BJ (cell line): ENCODE measurements around the gene WDR74. TPM values are rescaled to one million over a fixed set of nuclear protein-coding genes. Genes with fewer than 3 reads are reported as not detected.

Experiments used
- CTCF ChIA-PET: fragments of 350-600 bp; formaldehyde crosslinking; extraction: SDS; loops from one replicate; lab custom pipeline; 2021; ENCODE audit warnings: antibody characterized with exemption, inconsistent platforms; lab: Yijun Ruan, JAX
- POLR2A ChIA-PET: fragments of 300-600 bp; sonication (Branson Sonifier 250); formaldehyde crosslinking; extraction: SDS; loops from one replicate; lab custom pipeline; 2021; ENCODE audit warnings: antibody characterized with exemption; lab: Charles Lee
- DNase-seq: peaks from one replicate; pipeline ENCODE4 v3.0.0-alpha.2; 2011; ENCODE audit warnings: low read depth
- H3K27me3 ChIP-seq: 2 replicates; pipeline ENCODE4 v1.6.0; 2011; ENCODE audit warnings: low read length; ENCODE audit not compliant: control insufficient read depth, insufficient read depth
- H3K36me3 ChIP-seq: 2 replicates; pipeline ENCODE4 v1.5.1; 2011; ENCODE audit warnings: low read length; ENCODE audit not compliant: control insufficient read depth, insufficient read depth
- H3K4me3 ChIP-seq: 2 replicates; pipeline ENCODE4 v1.5.1; 2011; ENCODE audit warnings: low read depth, mild to moderate bottlenecking, control low read depth, low read length
- CTCF ChIP-seq: IDR thresholded peaks from 2 replicates; pipeline ENCODE4 v1.5.1; 2011; ENCODE audit warnings: low read depth, mild to moderate bottlenecking, control low read depth, inconsistent platforms, low read length, moderate library complexity; ENCODE audit not compliant: insufficient read depth
- polyA minus RNA-seq: library from RNA; depleted of rRNA, polyadenylated mRNA; stranded (reverse); fragments of >200 nt; gene quantifications from 2 replicates; pipeline ENCODE4 v1.2.3, GENCODE V29; 2011; rRNA and poly(A)+ RNA removed
- polyA plus RNA-seq: library from polyadenylated mRNA; depleted of rRNA; stranded (reverse); fragments of >200 nt; gene quantifications from 2 replicates; pipeline ENCODE4 v1.2.3, GENCODE V29; 2011; rRNA removed

The WDR74 gene
- 24.4 and 37.9 TPM in 2 replicates for polyA plus RNA-seq
- 34.9 and 42.0 TPM in 2 replicates for polyA minus RNA-seq

- Histone ChIP-seq H3K36me3 (peaks cover 12% of the 10 kb centered on the region), H3K27me3 (no peaks in the 10 kb centered on the region), H3K4me3 (peak within 1 kb of the TSS; percentile 84)
- ChIA-PET POLR2A (interaction anchor here (0.6 kb wide), 4 partner anchors 40 to 1407 kb away, joined by 3 to 13 read pairs (median 6); no protein-coding TSS in a partner anchor), CTCF (interaction anchor here (0.6 to 1.4 kb wide), 4 partner anchors 17 to 68 kb away, joined by 3 to 6 read pairs (median 4); partner anchors contain the start of gene TAF6L)
- peak; percentile 59 for DNase-seq
- TF ChIP-seq CTCF = no peak
These were observed at the start of gene WDR74 for GRCh38 chr11:62839050-62839945. TSS of gene WDR74 (minus strand) at chr11:62839590. CDS start at chr11:62839570, 20 bp downstream.

- DNase-seq = no peak
- H3K27me3 ChIP-seq = no peaks in the 10 kb centered on the region
- peaks cover 32% of the 10 kb centered on the region for H3K36me3 ChIP-seq
- ChIA-PET POLR2A (no interaction called here), CTCF (interaction anchor here (1.1 to 1.3 kb wide), 2 partner anchors 10 to 17 kb away, joined by 4 to 6 read pairs; no protein-coding TSS in a partner anchor)
- no peak overlapping the region for H3K4me3 ChIP-seq
- TF ChIP-seq CTCF = no peak
These were observed 49.7 kb upstream of the WDR74 start for GRCh38 chr11:62889126-62889483.

DNA sequence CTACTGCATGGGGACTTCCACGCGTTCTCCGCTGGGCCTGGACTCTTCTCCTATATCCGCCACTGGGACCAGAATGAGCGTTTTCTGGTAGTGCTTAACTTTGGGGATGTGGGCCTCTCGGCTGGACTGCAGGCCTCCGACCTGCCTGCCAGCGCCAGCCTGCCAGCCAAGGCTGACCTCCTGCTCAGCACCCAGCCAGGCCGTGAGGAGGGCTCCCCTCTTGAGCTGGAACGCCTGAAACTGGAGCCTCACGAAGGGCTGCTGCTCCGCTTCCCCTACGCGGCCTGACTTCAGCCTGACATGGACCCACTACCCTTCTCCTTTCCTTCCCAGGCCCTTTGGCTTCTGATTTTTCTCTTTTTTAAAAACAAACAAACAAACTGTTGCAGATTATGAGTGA, 49.0 kb upstream of the WDR74 start:
- CTCF ChIA-PET = interaction anchor here (1.3 kb wide), 1 partner anchor 18 kb away, joined by 3 read pairs; no protein-coding TSS in a partner anchor

DNA sequence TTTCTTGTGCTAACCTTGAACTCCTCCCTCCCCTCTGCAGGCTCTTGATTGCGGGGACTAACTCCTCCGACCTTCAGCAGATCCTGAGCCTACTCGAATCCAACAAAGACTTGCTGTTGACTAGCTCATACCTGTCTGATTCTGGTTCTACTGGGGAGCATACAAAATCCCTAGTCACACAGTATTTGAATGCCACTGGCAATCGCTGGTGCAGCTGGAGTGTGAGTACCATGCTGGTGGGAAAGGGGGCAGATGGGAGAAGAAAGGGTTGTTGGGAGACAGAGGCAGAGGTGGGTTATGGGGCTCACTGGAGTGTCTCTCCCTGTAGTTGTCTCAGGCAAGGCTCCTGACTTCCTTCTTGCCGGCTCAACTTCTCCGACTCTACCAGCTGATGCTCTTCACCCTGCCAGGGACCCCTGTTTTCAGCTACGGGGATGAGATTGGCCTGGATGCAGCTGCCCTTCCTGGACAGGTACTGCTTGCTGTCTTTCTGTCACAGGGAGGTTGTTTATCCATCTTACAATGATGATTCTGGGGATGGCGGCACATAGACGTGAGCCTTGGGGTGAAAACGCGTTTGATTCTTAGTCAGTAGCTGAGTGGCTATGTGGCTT, 45.9 kb upstream of the WDR74 start:
- Histone ChIP-seq H3K4me3 (no peak overlapping the region), H3K36me3 (peaks cover 38% of the 10 kb centered on the region), H3K27me3 (no peaks in the 10 kb centered on the region)
- TF ChIP-seq CTCF = no peak
- ChIA-PET POLR2A (interaction anchor here (1.3 kb wide), 1 partner anchor 44 kb away, joined by 4 read pairs; no protein-coding TSS in a partner anchor), CTCF (interaction anchor here (1.1 to 6.6 kb wide), 4 partner anchors 14 to 99 kb away, joined by 3 to 43 read pairs (median 4); partner anchors contain the start of gene TMEM179B)
- DNase-seq = no peak

More for the DNA sequence above, 49.0 kb upstream of the WDR74 start:
- H3K4me3 ChIP-seq = no peak overlapping the region
- TF ChIP-seq CTCF = no peak
- peaks cover 32% of the 10 kb centered on the region for H3K36me3 ChIP-seq
- POLR2A ChIA-PET = no interaction called here
- DNase-seq = no peak
- no peaks in the 10 kb centered on the region for H3K27me3 ChIP-seq

GRCh38 chr11:62883673-62884072, 44.3 kb upstream of the WDR74 start:
- ChIA-PET CTCF (interaction anchor here (0.6 to 6.6 kb wide), 4 partner anchors 9 to 97 kb away, joined by 3 to 43 read pairs (median 4); partner anchors contain the start of gene TMEM179B), POLR2A (no interaction called here)
- TF ChIP-seq CTCF = no peak

More at GRCh38 chr11:62883673-62884072, 44.3 kb upstream of the WDR74 start:
- no peak for DNase-seq
- Histone ChIP-seq H3K4me3 (peak overlapping the region; percentile 98), H3K36me3 (peaks cover 34% of the 10 kb centered on the region), H3K27me3 (no peaks in the 10 kb centered on the region)
